Measurements from ENCODE around the gene RALGAPA2. TPM values are rescaled to one million over a fixed set of nuclear protein-coding genes. Genes with fewer than 3 reads are reported as not detected.

The RALGAPA2 gene
- total and polyA plus RNA-seq, 2 of the 13 experiments (the other 11 are each of a cell fraction or from before 2014, with no cell fraction given) = 13.8 to 17.7 TPM

DNA sequence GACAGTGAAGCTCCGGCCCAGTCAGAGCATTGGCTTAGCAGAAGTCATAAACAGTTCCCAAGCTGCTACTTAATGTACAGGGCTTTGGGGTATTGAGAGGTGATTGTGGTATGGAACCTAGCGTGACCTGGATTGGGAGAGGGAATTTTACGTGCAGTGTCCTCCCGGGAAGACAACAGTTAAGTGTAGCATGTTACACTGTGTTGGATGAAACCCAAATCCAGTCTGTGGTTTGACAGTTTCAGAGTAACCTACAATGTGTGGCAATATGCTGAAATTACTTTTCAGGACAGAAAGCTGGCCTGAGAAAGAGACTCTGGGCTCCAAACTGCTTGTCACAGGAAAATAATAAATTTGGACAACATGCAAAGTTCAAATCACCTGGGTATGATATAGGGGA lies 28.1 kb upstream of the RALGAPA2 start:
- POLR2A ChIA-PET = no interaction called here
- Histone ChIP-seq H3K4me1 (ENCODE audit: insufficient read depth, low read length) (peaks cover 30% of the 10 kb centered on the region), H3K79me2 (ENCODE audit: insufficient read depth, low read length) (no peaks in the 10 kb centered on the region), H3K4me2 (ENCODE audit: low read depth, low read length) (no peak overlapping the region), H3K9me3 (ENCODE audit: low read length) (no peaks in the 10 kb centered on the region), H4K20me1 (ENCODE audit: insufficient read depth, low read length) (no peaks in the 10 kb centered on the region), H3K27ac (ENCODE audit: extremely low read length, insufficient read depth, low read length) (no peak overlapping the region), H2AFZ (ENCODE audit: low read length) (no peak overlapping the region), H3K4me3 (replicated peaks in 1 of 3; ENCODE audit: insufficient read depth in 1 of 3, low read depth in 2 of 3, low read length in 3 of 3) (no peak overlapping the region), H3K9ac (ENCODE audit: insufficient read depth, low read depth, low read length) (no peak overlapping the region), H3K27me3 (ENCODE audit: control insufficient read depth in 1 of 2, insufficient read depth in 2 of 2, low read length in 2 of 2) (peaks cover 0 to 11% of the 10 kb centered on the region in 2 experiments; a peak in 1 of 5 replicates), H3K36me3 (replicated peaks in 1 of 2; ENCODE audit: control insufficient read depth in 1 of 2, insufficient read depth in 2 of 2, low read length in 2 of 2) (no peaks in the 10 kb centered on the region)
- no TSS peak for BruUV-seq (replicated peaks)
- CTCF ChIA-PET (ENCODE audit: low intra/inter-chr PET ratio, low total read pairs) = no interaction called here
- DNase-seq (ENCODE audit: low spot score) (no peak), ATAC-seq (no peak), FAIRE-seq (no peak)
- intact Hi-C loops (cut with micrococcal nuclease; ENCODE audit: unreplicated experiment) = no loop called here
- in situ Hi-C loops (cut with HindIII; ENCODE audit: extremely low pct_ligation_motif_present, low pct_unique_long_range_greater_than_20kb) = no loop called here
- 34% methylated on average over 4 of the region's 4 CpGs for WGBS (ENCODE audit: low lambda C conversion rate)
- no peak for TF ChIP-seq MTA1 (CRISPR knock-in tag; IDR thresholded peaks at IDR 0.05; ENCODE audit: borderline replicate concordance)
- no peak for TF ChIP-seq TFE3 (CRISPR knock-in tag; IDR thresholded peaks at IDR 0.05)
- TF ChIP-seq, protein P1, sequence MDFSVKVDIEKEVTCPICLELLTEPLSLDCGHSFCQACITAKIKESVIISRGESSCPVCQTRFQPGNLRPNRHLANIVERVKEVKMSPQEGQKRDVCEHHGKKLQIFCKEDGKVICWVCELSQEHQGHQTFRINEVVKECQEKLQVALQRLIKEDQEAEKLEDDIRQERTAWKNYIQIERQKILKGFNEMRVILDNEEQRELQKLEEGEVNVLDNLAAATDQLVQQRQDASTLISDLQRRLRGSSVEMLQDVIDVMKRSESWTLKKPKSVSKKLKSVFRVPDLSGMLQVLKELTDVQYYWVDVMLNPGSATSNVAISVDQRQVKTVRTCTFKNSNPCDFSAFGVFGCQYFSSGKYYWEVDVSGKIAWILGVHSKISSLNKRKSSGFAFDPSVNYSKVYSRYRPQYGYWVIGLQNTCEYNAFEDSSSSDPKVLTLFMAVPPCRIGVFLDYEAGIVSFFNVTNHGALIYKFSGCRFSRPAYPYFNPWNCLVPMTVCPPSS (IDR thresholded peaks at IDR 0.05) = no peak
- TF ChIP-seq SCMH1 (CRISPR knock-in tag; IDR thresholded peaks at IDR 0.05; ENCODE audit: borderline replicate concordance) = no peak
- TF ChIP-seq NKX3-1 (CRISPR knock-in tag; IDR thresholded peaks at IDR 0.05) = no peak

GRCh38 chr20:20737158-20737557 lies 24.7 kb upstream of the RALGAPA2 start:
- no peak for FAIRE-seq
- intact Hi-C loops (cut with micrococcal nuclease; ENCODE audit: unreplicated experiment) = no loop called here
- WGBS (ENCODE audit: low lambda C conversion rate) = 16% methylated on average over 2 of the region's 2 CpGs
- Histone ChIP-seq H3K9me3 (ENCODE audit: low read length) (no peaks in the 10 kb centered on the region), H4K20me1 (ENCODE audit: insufficient read depth, low read length) (no peaks in the 10 kb centered on the region), H3K4me1 (ENCODE audit: insufficient read depth, low read length) (peaks cover 2% of the 10 kb centered on the region; the same call in 1 of the 2 replicates), H3K27ac (ENCODE audit: extremely low read length, insufficient read depth, low read length) (no peak overlapping the region), H3K4me3 (replicated peaks in 1 of 3; ENCODE audit: insufficient read depth in 1 of 3, low read depth in 2 of 3, low read length in 3 of 3) (no peak overlapping the region), H3K4me2 (ENCODE audit: low read depth, low read length) (no peak overlapping the region), H2AFZ (ENCODE audit: low read length) (no peak overlapping the region), H3K9ac (ENCODE audit: insufficient read depth, low read depth, low read length) (no peak overlapping the region), H3K27me3 (ENCODE audit: control insufficient read depth in 1 of 2, insufficient read depth in 2 of 2, low read length in 2 of 2) (peaks cover 0 to 15% of the 10 kb centered on the region in 2 experiments; a peak in 2 of 5 replicates), H3K79me2 (ENCODE audit: insufficient read depth, low read length) (no peaks in the 10 kb centered on the region), H3K36me3 (replicated peaks in 1 of 2; ENCODE audit: control insufficient read depth in 1 of 2, insufficient read depth in 2 of 2, low read length in 2 of 2) (no peaks in the 10 kb centered on the region)
- no peak for DNase-seq (ENCODE audit: low spot score)
- in situ Hi-C loops (cut with HindIII; ENCODE audit: extremely low pct_ligation_motif_present, low pct_unique_long_range_greater_than_20kb) = no loop called here
- ChIA-PET CTCF (ENCODE audit: low intra/inter-chr PET ratio, low total read pairs) (no interaction called here), POLR2A (no interaction called here)
- BruUV-seq (replicated peaks) = no TSS peak
- ATAC-seq = no peak
- no peak for TF ChIP-seq ZFP37 (CRISPR knock-in tag; IDR thresholded peaks at IDR 0.05; ENCODE audit: borderline replicate concordance)
- no peak for TF ChIP-seq TBX3 (IDR thresholded peaks at IDR 0.05; ENCODE audit: borderline replicate concordance)
- no peak for TF ChIP-seq ZNF562 (CRISPR knock-in tag; IDR thresholded peaks at IDR 0.05; ENCODE audit: borderline replicate concordance)
- no peak for TF ChIP-seq KMT2A (CRISPR knock-in tag; IDR thresholded peaks at IDR 0.05)
- no peak for TF ChIP-seq SNAPC2 (CRISPR knock-in tag; IDR thresholded peaks at IDR 0.05)
- TF ChIP-seq NCOA1 (CRISPR knock-in tag; IDR thresholded peaks at IDR 0.05) = no peak
- TF ChIP-seq RFX3 (CRISPR knock-in tag; IDR thresholded peaks at IDR 0.05) = no peak
- no peak for TF ChIP-seq CEBPG (CRISPR knock-in tag; IDR thresholded peaks at IDR 0.05)
- TF ChIP-seq ZNF792 (CRISPR knock-in tag; IDR thresholded peaks at IDR 0.05) = no peak
- no peak for TF ChIP-seq JUNB (CRISPR knock-in tag; IDR thresholded peaks at IDR 0.05; ENCODE audit: borderline replicate concordance)
- TF ChIP-seq POLR2G (IDR thresholded peaks at IDR 0.05; ENCODE audit: low read depth, low read length) = no peak
- no peak for TF ChIP-seq PTBP1 (IDR thresholded peaks at IDR 0.05; ENCODE audit: low read depth, low read length, poor library complexity, severe bottlenecking)
- no peak for TF ChIP-seq FOXA3 (CRISPR knock-in tag; IDR thresholded peaks at IDR 0.05)
- TF ChIP-seq KAT7 (CRISPR knock-in tag; IDR thresholded peaks at IDR 0.05; ENCODE audit: borderline replicate concordance) = no peak
- no peak for TF ChIP-seq ZNF205 (CRISPR knock-in tag; IDR thresholded peaks at IDR 0.05)
- no peak for TF ChIP-seq CCDC6 (CRISPR knock-in tag; IDR thresholded peaks at IDR 0.05)

Data from HepG2 (cell line).